ENCODE measurements around the gene GAL3ST2.
"Not testable (repeated sequence)": the region's sequence is repeated elsewhere in the genome, so short reads cannot be mapped to it uniquely, and the experiment has no call there.

The GAL3ST2 gene

GRCh38 chr2:241748468-241749256 is 28.0 kb upstream of the GAL3ST2 start:
- DNase-seq, result no peak

GRCh38 chr2:241750076-241750840 is 26.4 kb upstream of the GAL3ST2 start:
- DNase-seq, result no peak

GRCh38 chr2:241751152-241751551 is 25.5 kb upstream of the GAL3ST2 start:
- DNase-seq, result no peak

- no peak for DNase-seq
Observed at GRCh38 chr2:241751776-241752175, 24.8 kb upstream of the GAL3ST2 start.

- no peak for DNase-seq
Observed at GRCh38 chr2:241752253-241752652, 24.4 kb upstream of the GAL3ST2 start.

GRCh38 chr2:241752689-241753276 is 23.8 kb upstream of the GAL3ST2 start:
- DNase-seq, result no peak

- DNase-seq, result no peak
Observed at GRCh38 chr2:241753493-241753892, 23.1 kb upstream of the GAL3ST2 start.

- no peak for DNase-seq
Observed at GRCh38 chr2:241754042-241754441, 22.6 kb upstream of the GAL3ST2 start.

- no peak for DNase-seq
Observed at GRCh38 chr2:241755166-241755565, 21.5 kb upstream of the GAL3ST2 start.

GRCh38 chr2:241755777-241756176 is 20.8 kb upstream of the GAL3ST2 start:
- no peak for DNase-seq

GRCh38 chr2:241759067-241759807 is 17.4 kb upstream of the GAL3ST2 start:
- DNase-seq, result no peak

GRCh38 chr2:241759893-241760292 is 16.7 kb upstream of the GAL3ST2 start:
- DNase-seq, result not testable (repeated sequence)

GRCh38 chr2:241760301-241760771 is 16.3 kb upstream of the GAL3ST2 start:
- no peak for DNase-seq

GRCh38 chr2:241762321-241762932 is 14.2 kb upstream of the GAL3ST2 start:
- no peak for DNase-seq

- DNase-seq, result no peak
Observed at GRCh38 chr2:241762933-241763369, 13.7 kb upstream of the GAL3ST2 start.

GRCh38 chr2:241763551-241764274 is 12.9 kb upstream of the GAL3ST2 start:
- no peak for DNase-seq

GRCh38 chr2:241764275-241765241 is 12.1 kb upstream of the GAL3ST2 start:
- no peak for DNase-seq

- no peak for DNase-seq
Observed at GRCh38 chr2:241767464-241768250, 9.0 kb upstream of the GAL3ST2 start.

- DNase-seq, result no peak
Observed at GRCh38 chr2:241768251-241768711, 8.3 kb upstream of the GAL3ST2 start.

- DNase-seq, result no peak
Observed at GRCh38 chr2:241768850-241769249, 7.8 kb upstream of the GAL3ST2 start.
